AG08396 (cell line): ENCODE measurements around the gene GRM8.

Source experiments
- DNase-seq: peaks from one replicate; pipeline ENCODE4 v3.0.0; 2012; ENCODE audit warnings: low spot score, mixed read lengths

GRM8 gene

GRCh38 chr7:127146746-127147536, 105.8 kb downstream of the GRM8 start:
- no peak for DNase-seq

- no peak for DNase-seq
Observed at GRCh38 chr7:127137146-127137545, 115.6 kb downstream of the GRM8 start.

- DNase-seq = no peak
Observed at GRCh38 chr7:127135871-127136485, 116.8 kb downstream of the GRM8 start.

- no peak for DNase-seq
Observed at GRCh38 chr7:127123220-127123619, 129.5 kb downstream of the GRM8 start.

GRCh38 chr7:127119517-127119916, 133.2 kb downstream of the GRM8 start:
- no peak for DNase-seq

GRCh38 chr7:127114742-127115265, 137.9 kb downstream of the GRM8 start:
- DNase-seq = no peak

GRCh38 chr7:127107601-127108007, 145.1 kb downstream of the GRM8 start:
- DNase-seq = peak; percentile 30

GRCh38 chr7:127093340-127093739, 159.4 kb downstream of the GRM8 start:
- no peak for DNase-seq

GRCh38 chr7:127091620-127092019, 161.1 kb downstream of the GRM8 start:
- no peak for DNase-seq

- no peak for DNase-seq
Observed at GRCh38 chr7:127089146-127089545, 163.6 kb downstream of the GRM8 start.

- no peak for DNase-seq
Observed at GRCh38 chr7:127081539-127081938, 171.2 kb downstream of the GRM8 start.

- DNase-seq = no peak
Observed at GRCh38 chr7:127080576-127080975, 172.2 kb downstream of the GRM8 start.

GRCh38 chr7:127066974-127067373, 185.8 kb downstream of the GRM8 start:
- no peak for DNase-seq

- DNase-seq = no peak
Observed at GRCh38 chr7:127059475-127059874, 193.3 kb downstream of the GRM8 start.

- DNase-seq = no peak
Observed at GRCh38 chr7:127057918-127058317, 194.8 kb downstream of the GRM8 start.

- DNase-seq = no peak
Observed at GRCh38 chr7:127056202-127056601, 196.5 kb downstream of the GRM8 start.

- DNase-seq = no peak
Observed at GRCh38 chr7:127047521-127047920, 205.2 kb downstream of the GRM8 start.

GRCh38 chr7:127041689-127042452, 210.9 kb downstream of the GRM8 start:
- DNase-seq = no peak

GRCh38 chr7:127040042-127040441, 212.7 kb downstream of the GRM8 start:
- no peak for DNase-seq

- DNase-seq = no peak
Observed at GRCh38 chr7:127039541-127039940, 213.2 kb downstream of the GRM8 start.

- DNase-seq = no peak
Observed at GRCh38 chr7:127035203-127035849, 217.4 kb downstream of the GRM8 start.

GRCh38 chr7:127034186-127034806, 218.4 kb downstream of the GRM8 start:
- no peak for DNase-seq
